CD4-positive, alpha-beta T cell treated with Interleukin-2 at 100 ng/mL for 4 hours (primary cell): Measurements from ENCODE around the gene RPRM.
"Not testable (repeated sequence)": the region's sequence is repeated elsewhere in the genome, so short reads cannot be mapped to it uniquely, and the experiment has no call there.

Source experiments
- DNase-seq: peaks from one replicate; pipeline ENCODE4 v3.0.0-alpha.2; 2020; ENCODE audit warnings: low spot score

RPRM gene

GRCh38 chr2:153478289-153479261 is at the start of gene RPRM:
Gene RPRM (minus strand): TSS chr2:153478762. CDS start chr2:153478565, 197 bp downstream.
- DNase-seq = peak; percentile 52

- peak; percentile 50 for DNase-seq
Observed at GRCh38 chr2:153519257-153519875, 40.8 kb upstream of the RPRM start.

DNA sequence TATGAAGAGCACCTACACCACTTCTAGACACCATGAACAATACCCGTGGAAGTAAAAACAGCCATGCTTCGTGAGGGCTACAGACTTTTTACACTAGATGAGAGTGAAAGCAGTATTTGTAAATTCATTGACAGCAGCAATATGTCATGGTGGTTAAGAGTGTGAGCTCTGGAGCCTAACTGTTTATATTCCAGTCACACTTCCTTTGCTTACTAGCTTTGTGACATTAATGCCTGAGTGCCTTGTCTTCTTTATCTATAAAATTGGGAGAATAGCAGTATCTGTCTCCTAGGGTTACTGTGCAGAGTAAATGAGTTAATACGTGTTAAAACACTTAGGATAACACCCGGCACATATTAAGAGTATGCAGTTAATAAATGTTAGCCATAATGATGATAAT is 33.8 kb upstream of the RPRM start:
- no peak for DNase-seq

GRCh38 chr2:153510996-153511395 is 32.4 kb upstream of the RPRM start:
- DNase-seq = no peak

DNA sequence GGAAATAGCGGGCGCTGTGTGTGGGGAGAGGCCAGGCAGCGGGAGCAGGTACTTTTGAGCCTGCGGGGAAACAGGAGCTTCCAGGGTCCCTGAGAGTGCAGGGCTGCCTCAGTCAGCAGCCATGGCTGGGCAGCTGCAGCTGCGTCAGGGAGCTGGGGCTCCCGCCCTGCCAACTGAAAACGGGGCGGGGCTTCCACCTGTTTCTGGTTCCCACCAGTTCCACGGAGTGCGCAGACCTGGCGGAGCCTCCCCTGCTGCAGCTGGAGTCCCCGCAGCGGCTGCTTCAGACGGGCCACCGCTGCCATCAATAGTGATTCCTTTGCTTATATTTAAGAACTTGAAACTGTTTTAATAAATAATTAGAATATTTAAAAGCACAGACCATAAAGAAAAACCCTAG is 30.6 kb upstream of the RPRM start:
- DNase-seq = no peak

DNA sequence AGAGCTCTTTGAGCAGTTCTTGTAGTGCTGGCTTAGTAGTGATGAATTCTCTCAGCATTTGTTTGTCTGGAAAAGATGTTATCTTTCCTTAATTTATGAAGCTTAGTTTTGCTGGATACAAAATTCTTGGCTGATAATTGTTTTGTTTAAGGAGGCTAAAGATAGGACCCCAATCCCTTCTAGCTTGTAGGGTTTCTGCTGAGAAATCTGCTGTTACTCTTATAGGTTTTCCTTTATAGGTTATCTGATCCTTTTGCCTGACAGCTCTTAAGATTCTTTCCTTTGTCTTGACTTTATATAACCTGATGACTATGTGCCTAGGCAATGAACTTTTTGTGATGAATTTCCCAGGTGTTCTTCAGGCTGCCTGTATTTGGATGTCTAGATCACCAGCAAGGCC is 27.9 kb upstream of the RPRM start:
- not testable (repeated sequence) for DNase-seq

- DNase-seq = no peak
Observed at GRCh38 chr2:153499439-153499838, 20.9 kb upstream of the RPRM start.

- no peak for DNase-seq
Observed at GRCh38 chr2:153497938-153498629, 19.5 kb upstream of the RPRM start.

DNA sequence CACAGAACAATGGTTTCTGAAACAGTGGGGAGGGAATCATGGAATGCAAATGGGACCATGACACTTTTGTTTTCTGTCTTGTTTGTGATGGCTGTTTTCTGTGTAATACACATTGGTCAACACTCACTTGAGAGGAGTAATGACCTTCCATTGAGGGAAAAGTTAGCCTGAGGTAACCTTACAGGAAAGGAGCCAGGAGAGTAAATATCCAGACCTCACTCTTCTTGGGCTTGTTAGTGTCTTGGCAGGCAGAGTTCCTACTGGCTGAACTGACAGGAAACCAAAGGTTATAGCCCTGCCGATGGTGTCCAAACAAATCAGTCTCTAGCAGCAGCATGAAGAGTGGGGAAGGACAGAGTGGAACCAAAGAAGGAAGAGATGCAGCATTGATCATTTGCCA is 17.2 kb upstream of the RPRM start:
- no peak for DNase-seq

DNA sequence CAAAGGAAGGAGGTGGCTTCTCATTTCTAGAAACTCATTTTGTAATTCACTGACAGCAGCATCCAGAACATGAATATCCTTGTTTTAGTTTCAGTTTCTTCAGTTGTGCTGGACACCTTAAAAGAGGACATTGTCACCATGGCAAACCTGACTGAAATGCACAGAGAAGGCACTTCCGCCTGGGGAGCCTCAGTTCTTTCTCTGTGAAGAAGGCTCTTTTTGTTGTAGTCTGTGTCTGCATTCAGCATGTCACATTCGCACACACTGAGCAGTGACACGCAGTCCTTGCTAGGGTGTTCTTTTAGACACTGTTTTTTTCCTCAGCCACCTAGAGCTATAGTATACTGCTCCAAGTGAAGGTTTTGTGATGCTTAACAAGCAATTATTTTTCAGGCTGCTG is 9.5 kb upstream of the RPRM start:
- no peak for DNase-seq

GRCh38 chr2:153487448-153487847 is 8.9 kb upstream of the RPRM start:
- DNase-seq = no peak

- DNase-seq = no peak
Observed at GRCh38 chr2:153479573-153479972, 1.0 kb upstream of the RPRM start.

DNA sequence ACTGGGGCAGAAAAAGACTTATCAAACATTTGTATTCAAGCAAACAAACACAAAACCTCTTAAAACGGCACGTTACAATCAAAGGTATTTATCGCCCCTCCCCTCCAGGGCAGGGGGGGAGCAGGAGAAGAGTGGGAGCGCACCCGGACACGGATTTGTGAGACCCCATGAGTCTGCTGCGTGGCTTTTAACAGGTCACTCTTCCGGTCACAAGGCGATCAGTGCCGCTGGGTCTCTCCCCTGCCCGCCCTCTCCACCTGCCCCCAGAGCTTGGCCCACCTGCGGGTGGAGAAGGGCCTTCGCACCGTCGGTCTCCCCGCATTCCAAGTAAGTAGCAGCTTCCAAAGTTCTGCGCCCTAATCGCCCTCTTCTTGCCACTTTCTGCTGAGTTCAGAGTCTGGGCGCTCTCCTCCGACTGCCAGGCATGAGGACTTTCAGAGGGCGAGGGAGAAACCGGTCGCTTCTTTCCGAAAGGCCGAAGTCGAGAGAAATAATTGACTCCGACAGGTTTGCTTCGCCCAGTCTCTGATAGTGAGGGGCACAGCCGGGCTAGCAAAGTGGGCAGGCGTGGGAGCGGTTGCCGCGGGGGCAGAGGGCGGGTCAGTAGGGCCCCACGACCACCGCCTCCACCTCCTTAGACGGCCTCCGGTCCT is 800 bp downstream of the RPRM start:
- DNase-seq = no peak

GRCh38 chr2:153476816-153477635 is 1.5 kb downstream of the RPRM start:
- DNase-seq = no peak

DNA sequence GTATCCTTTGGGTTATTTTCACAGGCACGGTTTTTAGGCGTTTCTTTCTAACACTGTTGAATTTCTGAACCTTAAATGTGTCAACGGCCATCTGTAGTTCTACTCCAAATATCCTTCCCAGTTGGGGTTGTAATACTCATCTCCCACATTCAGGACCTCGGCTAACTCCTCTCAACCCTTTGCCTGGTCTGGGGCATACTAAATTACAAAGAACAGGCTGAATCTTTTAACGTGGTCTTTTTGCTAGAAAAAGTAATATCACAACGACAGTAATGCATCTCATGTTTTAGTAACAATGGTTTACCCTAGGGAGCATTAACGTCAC is 2.1 kb downstream of the RPRM start:
- DNase-seq = no peak

- DNase-seq = no peak
Observed at GRCh38 chr2:153474876-153475435, 3.6 kb downstream of the RPRM start.

DNA sequence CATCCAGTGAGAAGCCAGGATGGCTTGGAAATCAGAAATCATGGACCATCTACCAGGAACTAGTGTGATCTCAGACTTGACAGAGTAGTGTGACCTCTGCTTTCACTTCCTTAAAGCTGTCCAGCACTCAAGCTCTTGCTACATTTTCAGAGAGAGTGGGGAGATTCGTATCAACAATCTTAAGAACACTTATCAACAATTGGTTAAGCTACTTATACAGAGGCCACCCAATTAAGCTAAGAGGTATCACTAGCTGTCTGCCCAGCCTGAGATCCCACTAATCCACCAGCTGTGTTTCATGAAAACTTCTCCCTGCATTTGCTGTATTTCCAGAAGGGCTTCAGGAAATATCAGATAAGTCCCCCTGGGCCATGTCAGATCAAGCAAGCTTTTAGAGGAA is 4.2 kb downstream of the RPRM start:
- DNase-seq = no peak

- DNase-seq = no peak
Observed at GRCh38 chr2:153470867-153471266, 7.7 kb downstream of the RPRM start.

GRCh38 chr2:153464395-153464794 is 14.2 kb downstream of the RPRM start:
- DNase-seq = no peak

DNA sequence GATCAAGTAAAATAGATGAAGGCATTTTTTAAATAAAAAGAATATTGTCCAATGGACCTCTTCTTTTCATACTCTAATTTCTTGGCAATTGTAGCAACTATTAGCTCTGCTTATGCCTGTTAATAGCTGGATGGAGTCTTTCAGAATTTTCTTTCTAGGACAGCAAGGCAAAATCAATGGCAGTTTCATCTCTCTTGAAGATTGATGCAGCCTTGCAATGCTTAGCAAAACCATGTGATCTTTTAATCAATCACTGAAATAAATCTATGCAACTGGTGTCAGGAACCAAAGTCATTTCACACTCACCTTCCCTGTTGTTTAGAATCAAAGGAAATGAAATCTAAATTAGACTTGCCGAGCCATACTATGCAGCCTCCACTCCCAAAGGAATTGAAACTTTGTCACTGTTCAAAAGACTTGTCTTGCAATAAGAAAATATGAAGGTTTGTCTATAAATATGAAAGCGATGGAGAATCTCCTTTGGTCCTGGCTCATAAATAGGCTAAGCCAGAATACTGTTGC is 16.2 kb downstream of the RPRM start:
- DNase-seq = no peak

DNA sequence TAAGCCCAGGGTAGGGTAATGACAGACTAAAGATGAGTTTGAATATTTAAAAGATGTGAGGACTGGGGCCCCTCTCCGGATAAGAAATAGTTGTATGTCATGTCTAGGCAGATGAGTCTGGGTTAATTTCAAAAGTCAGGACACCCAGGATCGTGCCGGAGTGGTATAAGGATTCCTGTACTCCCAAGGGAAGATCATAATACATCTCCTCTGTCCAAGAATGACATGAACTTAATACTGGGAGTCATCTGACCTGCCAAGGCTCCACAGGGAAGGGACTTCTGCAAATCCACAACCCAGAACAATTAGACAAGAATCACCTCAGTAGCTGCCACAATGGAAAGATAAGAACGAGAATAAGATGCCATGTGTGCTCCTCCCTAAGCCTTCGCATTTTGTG is 17.1 kb downstream of the RPRM start:
- no peak for DNase-seq
